Measurements from ENCODE around the gene CPOX.

CPOX gene

GRCh38 chr3:98532709-98533571, 60.5 kb downstream of the CPOX start:
- no peak for DNase-seq

- DNase-seq: no peak
These were observed 61.2 kb downstream of the CPOX start for GRCh38 chr3:98532275-98532637.

- no peak for DNase-seq
These were observed 61.7 kb downstream of the CPOX start, which contains the start of gene GPR15 for GRCh38 chr3:98531622-98532274. Gene GPR15 (plus strand): TSS chr3:98531978. CDS start chr3:98532034, 56 bp downstream.

- DNase-seq: no peak
These were observed 62.7 kb downstream of the CPOX start for GRCh38 chr3:98530676-98531075.

- no peak for DNase-seq
These were observed 63.5 kb downstream of the CPOX start for GRCh38 chr3:98529856-98530459.

Measured in stimulated activated CD4-positive, alpha-beta T cell treated with anti-CD3 and anti-CD28 coated beads, Interleukin-4, amount 100 ng/mL, for 24 hours (primary cell).